ENCODE data around the gene FARP2.
"Not testable (repeated sequence)": the region's sequence is repeated elsewhere in the genome, so short reads cannot be mapped to it uniquely, and the experiment has no call there.

The FARP2 gene

GRCh38 chr2:241451840-241452506 is 95.9 kb downstream of the FARP2 start:
- in situ Hi-C loops (cut with HindIII; ENCODE audit: low sequenced_read_pairs) = no loop called here

GRCh38 chr2:241453919-241454318 is 97.8 kb downstream of the FARP2 start:
- in situ Hi-C loops (cut with HindIII; ENCODE audit: low sequenced_read_pairs) = not testable (repeated sequence)

GRCh38 chr2:241454837-241455485 is 98.9 kb downstream of the FARP2 start:
- in situ Hi-C loops (cut with HindIII; ENCODE audit: low sequenced_read_pairs) = loop anchor here (5.0 kb wide), 1 partner anchor 57 kb away; no protein-coding TSS in a partner anchor

GRCh38 chr2:241456546-241456945 is 100.5 kb downstream of the FARP2 start:
- in situ Hi-C loops (cut with HindIII; ENCODE audit: low sequenced_read_pairs) = loop anchor here (5.0 kb wide), 1 partner anchor 56 kb away; no protein-coding TSS in a partner anchor

- in situ Hi-C loops (cut with HindIII; ENCODE audit: low sequenced_read_pairs) = loop anchor here (5.0 kb wide), 1 partner anchor 54 kb away; no protein-coding TSS in a partner anchor
These were observed 102.6 kb downstream of the FARP2 start for GRCh38 chr2:241458687-241459086.

- in situ Hi-C loops (cut with HindIII; ENCODE audit: low sequenced_read_pairs) = loop anchor here (5.0 kb wide), 1 partner anchor 53 kb away; no protein-coding TSS in a partner anchor
These were observed 103.4 kb downstream of the FARP2 start for GRCh38 chr2:241459520-241459919.

GRCh38 chr2:241460631-241461030 is 104.5 kb downstream of the FARP2 start:
- in situ Hi-C loops (cut with HindIII; ENCODE audit: low sequenced_read_pairs) = no loop called here

GRCh38 chr2:241461693-241462677 is 105.9 kb downstream of the FARP2 start:
- in situ Hi-C loops (cut with HindIII; ENCODE audit: low sequenced_read_pairs) = no loop called here

GRCh38 chr2:241463276-241464135 is 107.4 kb downstream of the FARP2 start:
- in situ Hi-C loops (cut with HindIII; ENCODE audit: low sequenced_read_pairs) = no loop called here

GRCh38 chr2:241465543-241465942 is 109.5 kb downstream of the FARP2 start:
- in situ Hi-C loops (cut with HindIII; ENCODE audit: low sequenced_read_pairs) = no loop called here

- in situ Hi-C loops (cut with HindIII; ENCODE audit: low sequenced_read_pairs) = no loop called here
These were observed 110.1 kb downstream of the FARP2 start for GRCh38 chr2:241466230-241466629.

- in situ Hi-C loops (cut with HindIII; ENCODE audit: low sequenced_read_pairs) = no loop called here
These were observed 111.8 kb downstream of the FARP2 start for GRCh38 chr2:241467777-241468475.

GRCh38 chr2:241468476-241468781 is 112.3 kb downstream of the FARP2 start:
- in situ Hi-C loops (cut with HindIII; ENCODE audit: low sequenced_read_pairs) = no loop called here

GRCh38 chr2:241469746-241470145 is 113.7 kb downstream of the FARP2 start:
- in situ Hi-C loops (cut with HindIII; ENCODE audit: low sequenced_read_pairs) = no loop called here

GRCh38 chr2:241473399-241473798 is 117.3 kb downstream of the FARP2 start:
- in situ Hi-C loops (cut with HindIII; ENCODE audit: low sequenced_read_pairs) = no loop called here

GRCh38 chr2:241475267-241475666 is 119.2 kb downstream of the FARP2 start:
- in situ Hi-C loops (cut with HindIII; ENCODE audit: low sequenced_read_pairs) = loop anchor here (25.0 kb wide), 1 partner anchor 638 kb away; no protein-coding TSS in a partner anchor

- in situ Hi-C loops (cut with HindIII; ENCODE audit: low sequenced_read_pairs) = loop anchor here (25.0 kb wide), 1 partner anchor 641 kb away; no protein-coding TSS in a partner anchor
These were observed 122.1 kb downstream of the FARP2 start for GRCh38 chr2:241478166-241478565.

GRCh38 chr2:241479026-241479898 is 123.2 kb downstream of the FARP2 start:
- in situ Hi-C loops (cut with HindIII; ENCODE audit: low sequenced_read_pairs) = loop anchor here (25.0 kb wide), 1 partner anchor 642 kb away; no protein-coding TSS in a partner anchor
